HL-60 (cell line): Measurements from ENCODE around the gene CALN1.

ENCODE experiments used
- CTCF ChIP-seq: IDR thresholded peaks from one replicate; pipeline ENCODE4 v1.5.1; 2011; ENCODE audit warnings: low read length, control low read depth, inconsistent platforms; ENCODE audit not compliant: insufficient read depth
- REST ChIP-seq: IDR thresholded peaks from 2 replicates; pipeline ENCODE4 v1.6.1; 2012; ENCODE audit warnings: low read depth; ENCODE audit not compliant: insufficient replicate concordance

- TF ChIP-seq CTCF (no peak), REST (no peak)
Measured at GRCh38 chr7:72058579-72058978, 353.6 kb downstream of the CALN1 start.
